Neuronal stem cell (in vitro differentiated cells): ENCODE measurements around the gene FAM120B.
A peak's percentile ranks its signal among the peaks of the same experiment; 100 is the strongest.

Experiments
- DNase-seq: peaks from one replicate; pipeline ENCODE4 v3.0.0-alpha.2; 2013; ENCODE audit warnings: low spot score
- H2AFZ ChIP-seq: one replicate; pipeline ENCODE4 v1.6.1; 2013; ENCODE audit warnings: mild to moderate bottlenecking, low read length, inconsistent platforms
- H2AK5ac ChIP-seq: 2 replicates; pipeline ENCODE4 v1.6.1; 2013; ENCODE audit warnings: low read depth, mild to moderate bottlenecking, inconsistent platforms, low read length, moderate library complexity, mixed read lengths
- H2BK120ac ChIP-seq: 2 replicates; pipeline ENCODE4 v1.6.1; 2013; ENCODE audit warnings: low read depth, mild to moderate bottlenecking, inconsistent platforms, low read length, moderate library complexity, mixed read lengths
- H2BK12ac ChIP-seq: one replicate; pipeline ENCODE4 v1.6.1; 2013; ENCODE audit warnings: low read length, inconsistent platforms
- H2BK15ac ChIP-seq: 2 replicates; pipeline ENCODE4 v1.6.1; 2013; ENCODE audit warnings: mild to moderate bottlenecking, low read length, inconsistent platforms, mixed read lengths
- H2BK5ac ChIP-seq: one replicate; pipeline ENCODE4 v1.6.1; 2013; ENCODE audit warnings: inconsistent platforms, mild to moderate bottlenecking, low read length, moderate library complexity
- H3K14ac ChIP-seq: one replicate; pipeline ENCODE4 v1.6.1; 2013; ENCODE audit warnings: low read length, inconsistent platforms
- H3K18ac ChIP-seq: 2 replicates; pipeline ENCODE4 v1.6.1; 2013; ENCODE audit warnings: low read length, inconsistent platforms
- H3K23ac ChIP-seq: 2 replicates; pipeline ENCODE4 v1.6.1; 2013; ENCODE audit warnings: low read depth, mild to moderate bottlenecking, mixed read lengths, low read length, inconsistent platforms; ENCODE audit not compliant: poor library complexity
- H3K27ac ChIP-seq: replicated peaks from 3 replicates; pipeline ENCODE4 v1.5.1; 2013; ENCODE audit warnings: low read length, inconsistent platforms
- H3K27me3 ChIP-seq, 3 experiments: 2 replicates each; pipeline ENCODE4 v1.6.1; 2013; ENCODE audit warnings: low read length in 3 of 3, mild to moderate bottlenecking in 2 of 3, inconsistent platforms in 1 of 3, low read depth in 1 of 3, mixed read lengths in 1 of 3, moderate library complexity in 1 of 3; ENCODE audit not compliant: control insufficient read depth in 3 of 3, insufficient read depth in 3 of 3
- H3K36me3 ChIP-seq, 2 donors: replicated peaks in 1 of 2; 2 replicates each; pipeline ENCODE4 v1.6.1; 2013; ENCODE audit warnings: low read length in 2 of 2; ENCODE audit not compliant: control insufficient read depth in 2 of 2, insufficient read depth in 2 of 2
- H3K4ac ChIP-seq: 2 replicates; pipeline ENCODE4 v1.6.1; 2013; ENCODE audit warnings: inconsistent platforms, mild to moderate bottlenecking, low read length, moderate library complexity
- H3K4me1 ChIP-seq, 2 donors: 1 replicate in 1 of 2; 2 replicates in 1 of 2; pipeline ENCODE4 v1.6.1; 2013; ENCODE audit warnings: low read length in 2 of 2, low read depth in 1 of 2; ENCODE audit not compliant: control insufficient read depth in 2 of 2, insufficient read depth in 1 of 2
- H3K4me2 ChIP-seq: one replicate; pipeline ENCODE4 v1.6.1; 2013; ENCODE audit warnings: mild to moderate bottlenecking, low read length, inconsistent platforms; ENCODE audit not compliant: insufficient read depth, poor library complexity, severe bottlenecking
- H3K4me3 ChIP-seq, 2 donors: 2 replicates each; pipeline ENCODE4 v1.5.1; 2013; ENCODE audit warnings: low read length in 2 of 2, mild to moderate bottlenecking in 2 of 2, inconsistent platforms in 1 of 2, moderate library complexity in 1 of 2
- H3K79me1 ChIP-seq: one replicate; pipeline ENCODE4 v1.6.1; 2013; ENCODE audit warnings: low read depth, mild to moderate bottlenecking, inconsistent platforms, low read length, moderate library complexity
- H3K9ac ChIP-seq: one replicate; pipeline ENCODE4 v1.6.1; 2013; ENCODE audit warnings: mild to moderate bottlenecking, low read depth, low read length, inconsistent platforms; ENCODE audit not compliant: poor library complexity
- H3K9me3 ChIP-seq, 2 donors: replicated peaks in 1 of 2; 2 replicates each; pipeline versions ENCODE3 to v1.6.1; 2013; ENCODE audit warnings: low read length in 2 of 2, mild to moderate bottlenecking in 2 of 2, inconsistent platforms in 1 of 2, low read depth in 1 of 2, mixed read lengths in 1 of 2, moderate library complexity in 1 of 2; ENCODE audit not compliant: control insufficient read depth in 2 of 2, insufficient read depth in 1 of 2
- H4K8ac ChIP-seq: one replicate; pipeline ENCODE4 v1.6.1; 2013; ENCODE audit warnings: low read depth, mild to moderate bottlenecking, inconsistent platforms, low read length, moderate library complexity
- H4K91ac ChIP-seq: one replicate; pipeline ENCODE4 v1.6.1; 2013; ENCODE audit warnings: low read length, low read depth, mild to moderate bottlenecking, inconsistent platforms; ENCODE audit not compliant: poor library complexity
- WGBS, 2 donors: extraction: QIAGEN DNeasy Blood & Tissue Kit; methylation state at CpG; one replicate each; pipeline ENCODE4 v1.1.7; 2013; ENCODE audit warnings: missing lambda C conversion rate in 2 of 2, mixed read lengths in 1 of 2; ENCODE audit not compliant: insufficient read length in 2 of 2, insufficient replicate concordance in 1 of 2; ENCODE audit errors: extremely low coverage in 2 of 2; 5-methylcytosine and 5-hydroxymethylcytosine counted together

The FAM120B gene

DNA sequence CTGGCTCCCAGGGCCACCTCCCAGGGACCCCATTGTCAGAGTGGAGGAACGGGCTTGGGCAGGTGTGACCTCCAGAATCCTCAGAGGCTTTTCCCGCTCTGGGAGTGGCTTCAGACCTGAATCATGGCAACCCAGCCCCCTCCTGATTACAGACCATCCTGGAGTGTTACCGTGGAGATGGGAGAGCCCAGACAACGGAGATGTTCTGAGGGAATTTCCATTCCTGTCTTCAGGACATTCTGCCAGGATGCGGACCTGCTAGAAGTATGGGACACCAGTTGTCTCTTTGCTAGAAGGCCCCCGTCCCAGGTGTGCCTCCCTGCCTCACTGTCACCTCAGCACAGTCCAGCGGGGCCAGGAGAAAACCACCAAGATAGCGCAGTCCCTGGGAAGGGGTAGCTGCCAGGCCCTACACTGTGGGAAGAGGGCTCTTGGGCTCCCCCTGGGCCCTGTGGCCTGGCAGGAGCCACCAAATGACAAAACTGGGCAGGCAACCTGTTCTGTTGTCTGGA, 136.6 kb downstream of the FAM120B start:
- Histone ChIP-seq H3K14ac (no peak overlapping the region), H2BK120ac (no peak overlapping the region), H3K79me1 (no peaks in the 10 kb centered on the region), H4K8ac (no peak overlapping the region), H2BK12ac (no peak overlapping the region), H3K18ac (peak overlapping the region; percentile 30), H3K9ac (no peak overlapping the region), H3K4me1 (peaks cover 29 to 43% of the 10 kb centered on the region in 2 donors), H3K27ac (no peak overlapping the region), H4K91ac (no peak overlapping the region), H2BK15ac (peak overlapping the region; percentile 23), H3K27me3 (no peaks in the 10 kb centered on the region), H3K4me2 (no peak overlapping the region), H3K4ac (no peak overlapping the region), H3K36me3 (no peaks in the 10 kb centered on the region), H2AK5ac (no peak overlapping the region), H3K9me3 (no peaks in the 10 kb centered on the region), H3K4me3 (no peak overlapping the region), H3K23ac (no peak overlapping the region), H2AFZ (peak overlapping the region; percentile 18), H2BK5ac (no peak overlapping the region)
- WGBS, 2 donors, result no CpG with 5 or more reads among the region's 8 CpGs
- no peak for DNase-seq

DNA sequence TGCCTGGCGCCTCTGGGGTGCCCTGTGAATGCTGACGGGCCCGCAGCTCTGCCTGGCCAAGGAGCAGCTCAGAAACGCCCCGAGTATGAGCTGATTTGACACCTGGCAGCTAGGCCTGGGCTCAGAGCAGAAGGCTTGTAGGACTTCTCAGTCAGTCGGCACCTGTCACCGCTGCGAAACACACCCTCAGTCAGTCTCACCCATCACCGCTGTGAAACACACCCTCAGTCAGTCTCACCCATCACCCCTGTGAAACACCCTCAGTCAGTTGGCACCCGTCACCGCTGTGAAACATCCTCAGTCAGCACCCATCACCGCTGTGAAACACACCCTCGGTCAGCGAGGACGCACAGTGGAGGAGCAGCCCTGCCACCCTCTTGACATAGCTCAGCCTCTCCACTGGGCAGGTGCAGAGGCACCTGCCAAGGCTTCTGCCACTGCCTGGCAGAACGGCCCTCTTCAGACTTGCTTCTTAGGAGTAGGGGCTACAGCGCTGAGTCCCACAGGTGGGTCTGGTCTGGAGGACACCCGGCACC, 137.6 kb downstream of the FAM120B start:
- H3K18ac ChIP-seq, result peak overlapping the region; percentile 53
- peak overlapping the region; percentile 7 for H4K91ac ChIP-seq
- H3K4me1 ChIP-seq, result peaks cover 29 to 44% of the 10 kb centered on the region in 2 donors
- H3K4me3 ChIP-seq, result no peak overlapping the region
- H3K4ac ChIP-seq, result peak overlapping the region; percentile 24
- peak overlapping the region; percentile 35 for H2BK5ac ChIP-seq
- H3K23ac ChIP-seq, result no peak overlapping the region
- no peak overlapping the region for H3K4me2 ChIP-seq
- H2BK120ac ChIP-seq, result no peak overlapping the region
- H3K9ac ChIP-seq, result no peak overlapping the region
- H2AFZ ChIP-seq, result no peak overlapping the region
- H3K36me3 ChIP-seq, result no peaks in the 10 kb centered on the region
- peak overlapping the region; percentile 74 for H2AK5ac ChIP-seq
- peak overlapping the region; percentile 23 for H2BK15ac ChIP-seq
- H3K79me1 ChIP-seq, result no peaks in the 10 kb centered on the region
- H3K14ac ChIP-seq, result no peak overlapping the region
- H4K8ac ChIP-seq, result no peak overlapping the region
- no peaks in the 10 kb centered on the region for H3K27me3 ChIP-seq
- peak overlapping the region; percentile 73 for H2BK12ac ChIP-seq
- no peak for DNase-seq
- H3K27ac ChIP-seq, result no peak overlapping the region
- no CpG with 5 or more reads among the region's 18 CpGs for WGBS, 2 donors
- H3K9me3 ChIP-seq, result no peaks in the 10 kb centered on the region

DNA sequence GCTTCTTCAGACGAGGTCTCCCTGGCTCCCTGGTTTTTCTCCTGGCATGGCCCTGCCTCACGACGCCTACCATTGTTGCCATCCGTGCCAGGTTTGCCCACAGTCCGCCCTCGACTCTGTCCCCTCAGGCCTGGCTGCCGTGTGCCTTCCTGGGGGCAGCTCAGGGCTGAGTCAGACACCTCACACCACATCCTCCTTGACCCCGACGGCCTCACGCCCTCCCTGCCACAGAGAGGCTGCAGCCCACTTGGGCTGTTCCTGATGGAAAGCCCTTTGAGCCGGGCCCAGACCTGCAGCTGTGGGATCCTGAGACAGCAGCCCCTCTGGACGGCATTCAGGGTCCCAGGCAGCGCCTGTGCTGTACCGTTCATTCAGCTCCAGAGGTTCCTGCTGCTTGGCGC, 138.3 kb downstream of the FAM120B start:
- no peak overlapping the region for H3K14ac ChIP-seq
- no peak overlapping the region for H3K4me3 ChIP-seq
- H2BK12ac ChIP-seq, result peak overlapping the region; percentile 4
- H3K27me3 ChIP-seq, result no peaks in the 10 kb centered on the region
- no CpG with 5 or more reads among the region's 15 CpGs for WGBS, 2 donors
- no peak overlapping the region for H2BK120ac ChIP-seq
- H2BK15ac ChIP-seq, result peak overlapping the region; percentile 23
- peak overlapping the region; percentile 56 for H4K91ac ChIP-seq
- peak overlapping the region; percentile 30 for H2AFZ ChIP-seq
- peak overlapping the region; percentile 66 for H3K23ac ChIP-seq
- peak overlapping the region; percentile 10 for H3K9ac ChIP-seq
- H3K4me2 ChIP-seq, result no peak overlapping the region
- no peak for DNase-seq
- no peak overlapping the region for H4K8ac ChIP-seq
- no peak overlapping the region for H3K4ac ChIP-seq
- H3K9me3 ChIP-seq, result no peaks in the 10 kb centered on the region
- H3K36me3 ChIP-seq, result no peaks in the 10 kb centered on the region
- no peaks in the 10 kb centered on the region for H3K79me1 ChIP-seq
- peak overlapping the region; percentile 81 for H3K18ac ChIP-seq
- no peak overlapping the region for H3K27ac ChIP-seq
- peaks cover 24 to 38% of the 10 kb centered on the region in 2 donors for H3K4me1 ChIP-seq
- peak overlapping the region; percentile 48 for H2AK5ac ChIP-seq
- peak overlapping the region; percentile 35 for H2BK5ac ChIP-seq

DNA sequence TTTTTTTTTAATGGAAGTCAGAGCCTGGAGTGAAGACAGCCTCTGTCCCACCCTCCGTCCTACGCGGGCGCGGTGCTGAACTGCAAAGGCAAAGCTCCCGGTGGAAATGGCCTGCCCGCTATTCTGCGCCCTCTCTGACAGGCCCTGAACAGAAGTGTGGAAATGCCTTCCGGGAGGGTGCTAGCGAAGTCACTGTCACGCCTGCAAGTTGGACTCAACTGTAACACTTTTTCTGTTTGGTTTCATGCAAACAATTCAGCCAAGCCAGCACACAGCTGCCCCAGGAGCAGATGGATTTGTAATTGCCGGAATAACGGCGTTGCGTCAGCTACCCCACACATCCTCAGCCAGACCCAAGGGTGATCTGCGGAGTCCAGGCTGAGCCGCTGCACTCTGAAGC, 138.9 kb downstream of the FAM120B start:
- H3K4me3 ChIP-seq, result no peak overlapping the region
- no peak overlapping the region for H3K23ac ChIP-seq
- H2BK120ac ChIP-seq, result no peak overlapping the region
- H3K9ac ChIP-seq, result peak overlapping the region; percentile 9
- no peak overlapping the region for H4K91ac ChIP-seq
- peak overlapping the region; percentile 38 for H3K18ac ChIP-seq
- H3K4me1 ChIP-seq, result peaks cover 17 to 31% of the 10 kb centered on the region in 2 donors
- H2AFZ ChIP-seq, result peak overlapping the region; percentile 30
- no peaks in the 10 kb centered on the region for H3K9me3 ChIP-seq
- H3K36me3 ChIP-seq, result no peaks in the 10 kb centered on the region
- no peak overlapping the region for H2BK5ac ChIP-seq
- H3K27ac ChIP-seq, result no peak overlapping the region
- H3K27me3 ChIP-seq, result no peaks in the 10 kb centered on the region
- peak overlapping the region; percentile 94 for H2BK15ac ChIP-seq
- H3K4me2 ChIP-seq, result no peak overlapping the region
- no peak overlapping the region for H2AK5ac ChIP-seq
- no peak overlapping the region for H2BK12ac ChIP-seq
- no peak for DNase-seq
- no peaks in the 10 kb centered on the region for H3K79me1 ChIP-seq
- H4K8ac ChIP-seq, result no peak overlapping the region
- WGBS, 2 donors, result no CpG with 5 or more reads among the region's 17 CpGs
- H3K4ac ChIP-seq, result no peak overlapping the region
- H3K14ac ChIP-seq, result no peak overlapping the region
